GM23338 (cell line): ENCODE measurements around the gene GSTA2.

Experiments
- CREB1 ChIP-seq: fragments of 250-450 bp; sonication (Bioruptor Pico); IDR thresholded peaks from 2 replicates; pipeline ENCODE4 v1.5.0; 2020; ENCODE audit warnings: low read depth, mild to moderate bottlenecking, moderate library complexity
- CTCF ChIP-seq, 2 experiments: fragments of 200-600 bp in 1 of 2; sonication (generic) in 1 of 2; conservative IDR thresholded peaks; 2 replicates each; pipeline versions ENCODE4 v1.5.1 to v1.6.1; 2016 to 2017; ENCODE audit warnings: antibody characterized with exemption in 2 of 2, low read depth in 2 of 2, mild to moderate bottlenecking in 2 of 2, moderate library complexity in 1 of 2
- ETS1 ChIP-seq: IDR thresholded peaks from 2 replicates; pipeline ENCODE4 v1.6.1; 2016; ENCODE audit warnings: antibody characterized with exemption
- EZH2 ChIP-seq: fragments of 200-600 bp; sonication (generic); IDR thresholded peaks from one replicate; pipeline ENCODE4 v1.8.0; 2017; ENCODE audit warnings: antibody characterized with exemption, mild to moderate bottlenecking, low read depth; ENCODE audit not compliant: unreplicated experiment
- EZH2phosphoT487 ChIP-seq: fragments of 200-600 bp; sonication (generic); IDR thresholded peaks from one replicate; pipeline ENCODE4 v1.8.1; 2018; ENCODE audit warnings: antibody characterized with exemption; ENCODE audit not compliant: unreplicated experiment
- JUNB ChIP-seq: IDR thresholded peaks from one replicate; pipeline ENCODE4 v1.6.1; 2016; ENCODE audit warnings: antibody characterized with exemption; ENCODE audit not compliant: unreplicated experiment
- NANOG ChIP-seq: IDR thresholded peaks from 2 replicates; pipeline ENCODE4 v1.6.1; 2016; ENCODE audit warnings: antibody characterized with exemption, borderline replicate concordance
- POLR2AphosphoS5 ChIP-seq: IDR thresholded peaks from 2 replicates; pipeline ENCODE4 v1.6.1; 2016; ENCODE audit warnings: antibody characterized with exemption, low read depth
- REST ChIP-seq: IDR thresholded peaks from one replicate; pipeline ENCODE4 v1.6.1; 2018; ENCODE audit warnings: antibody characterized with exemption; ENCODE audit not compliant: unreplicated experiment

GRCh38 chr6:52802806-52803205, 39.5 kb upstream of the GSTA2 start:
- TF ChIP-seq CTCF (conservative IDR thresholded peaks at IDR 0.05; ENCODE audit: low read depth in 2 of 2) = no peak
- TF ChIP-seq REST = no peak
- no peak for TF ChIP-seq EZH2
- TF ChIP-seq POLR2AphosphoS5 = no peak
- no peak for TF ChIP-seq JUNB
- no peak for TF ChIP-seq EZH2phosphoT487
- no peak for TF ChIP-seq NANOG
- no peak for TF ChIP-seq CREB1 (CRISPR knock-in tag)
- TF ChIP-seq ETS1 = no peak
